SIG-M5 treated with dmso at 0.1 percent for 504 hours (cell line): ENCODE results near the gene LCP2.
"Not testable (repeated sequence)": the region's sequence is repeated elsewhere in the genome, so short reads cannot be mapped to it uniquely, and the experiment has no call there.

Experiments
- DNase-seq: peaks from one replicate; lab custom pipeline; 2025; ENCODE audit not compliant: unreplicated experiment; lab: John Stamatoyannopoulos, UW

Gene LCP2

GRCh38 chr5:170250810-170251317, 46.7 kb downstream of the LCP2 start:
- no peak for DNase-seq

- no peak for DNase-seq
Measured at GRCh38 chr5:170249355-170249754, 48.2 kb downstream of the LCP2 start.

GRCh38 chr5:170248931-170249227, 48.7 kb downstream of the LCP2 start:
- DNase-seq = not testable (repeated sequence)

GRCh38 chr5:170248172-170248930, 49.2 kb downstream of the LCP2 start:
- no peak for DNase-seq

- DNase-seq = no peak
Measured at GRCh38 chr5:170247363-170247762, 50.2 kb downstream of the LCP2 start.

GRCh38 chr5:170246126-170246870, 51.3 kb downstream of the LCP2 start:
- DNase-seq = no peak

GRCh38 chr5:170245436-170245835, 52.1 kb downstream of the LCP2 start:
- DNase-seq = not testable (repeated sequence)

- DNase-seq = no peak
Measured at GRCh38 chr5:170238456-170239196, 59.0 kb downstream of the LCP2 start.

- DNase-seq = no peak
Measured at GRCh38 chr5:170235876-170236864, 61.4 kb downstream of the LCP2 start.

GRCh38 chr5:170233358-170233892, 64.2 kb downstream of the LCP2 start:
- no peak for DNase-seq

GRCh38 chr5:170232786-170233185, 64.8 kb downstream of the LCP2 start, which contains the start of gene C5orf58:
C5orf58 (plus strand) TSS chr5:170232985; CDS start chr5:170234977, 1,992 bp downstream.
- DNase-seq = no peak

- DNase-seq = no peak
Measured at GRCh38 chr5:170228762-170229435, 68.7 kb downstream of the LCP2 start.

- no peak for DNase-seq
Measured at GRCh38 chr5:170226661-170227060, 70.9 kb downstream of the LCP2 start.

- DNase-seq = no peak
Measured at GRCh38 chr5:170226129-170226615, 71.4 kb downstream of the LCP2 start.

- peak; percentile 76 for DNase-seq
Measured at GRCh38 chr5:170225326-170226128, 72.0 kb downstream of the LCP2 start.

- DNase-seq = no peak
Measured at GRCh38 chr5:170223906-170224305, 73.7 kb downstream of the LCP2 start.

- no peak for DNase-seq
Measured at GRCh38 chr5:170223360-170223759, 74.2 kb downstream of the LCP2 start.

GRCh38 chr5:170221327-170221741, 76.2 kb downstream of the LCP2 start:
- no peak for DNase-seq

- no peak for DNase-seq
Measured at GRCh38 chr5:170220191-170220590, 77.4 kb downstream of the LCP2 start.
